ENCODE results near the gene SCUBE1.

DNA sequence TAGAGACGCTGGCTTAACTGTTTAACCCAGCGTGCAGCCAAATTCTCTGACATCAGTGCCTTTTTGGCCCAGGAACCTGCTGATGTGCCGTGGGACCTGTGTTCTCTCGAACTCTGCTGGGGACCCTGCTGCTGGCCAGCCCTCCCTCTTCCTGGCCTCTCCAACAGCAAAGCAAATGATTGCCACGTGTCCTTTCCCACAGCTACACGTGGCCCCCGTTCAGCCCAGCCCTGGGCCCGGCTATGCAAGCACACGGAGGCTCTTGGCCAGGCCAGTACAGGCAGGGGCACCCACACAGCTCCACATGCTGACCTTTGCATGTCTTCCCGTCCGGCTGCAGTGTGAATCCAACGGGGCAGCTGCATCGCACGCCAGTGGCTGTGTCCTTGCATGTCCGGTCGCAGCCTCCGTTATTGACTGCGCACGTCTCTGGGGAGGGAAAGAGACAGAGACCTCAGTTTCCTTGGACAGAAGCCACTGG lies 104.6 kb downstream of the SCUBE1 start:
- TF ChIP-seq GATA2 (IDR thresholded peaks at IDR 0.05; ENCODE audit: low read depth, low read length) (no peak), GATA3 (IDR thresholded peaks at IDR 0.05; ENCODE audit: low read depth, low read length) (no peak)
